GM13977 (cell line): Measurements from ENCODE around the gene PIGM.

Experiments used
- DNase-seq: peaks from one replicate; pipeline ENCODE4 v3.0.0; 2012; ENCODE audit warnings: low spot score
- in situ Hi-C: fragments of 300-500 bp; cut with MboI; formaldehyde crosslinking; loops from one replicate; pipeline ENCODE4 v1.12.0; 2022; ENCODE audit warnings: low sequenced_read_pairs, low pct_unique_long_range_greater_than_20kb, mixed read lengths, inconsistent platforms; ENCODE audit not compliant: unreplicated experiment
- TF ChIP-seq, protein P1 (sequence below): IDR thresholded peaks from 2 replicates; pipeline ENCODE4 v1.5.1; 2012; ENCODE audit warnings: mild to moderate bottlenecking, control low read depth; ENCODE audit not compliant: insufficient read depth; ENCODE audit errors: extremely low read depth, missing control alignments

Gene PIGM

GRCh38 chr1:160077486-160077885, 45.7 kb upstream of the PIGM start:
- TF ChIP-seq, protein P1, sequence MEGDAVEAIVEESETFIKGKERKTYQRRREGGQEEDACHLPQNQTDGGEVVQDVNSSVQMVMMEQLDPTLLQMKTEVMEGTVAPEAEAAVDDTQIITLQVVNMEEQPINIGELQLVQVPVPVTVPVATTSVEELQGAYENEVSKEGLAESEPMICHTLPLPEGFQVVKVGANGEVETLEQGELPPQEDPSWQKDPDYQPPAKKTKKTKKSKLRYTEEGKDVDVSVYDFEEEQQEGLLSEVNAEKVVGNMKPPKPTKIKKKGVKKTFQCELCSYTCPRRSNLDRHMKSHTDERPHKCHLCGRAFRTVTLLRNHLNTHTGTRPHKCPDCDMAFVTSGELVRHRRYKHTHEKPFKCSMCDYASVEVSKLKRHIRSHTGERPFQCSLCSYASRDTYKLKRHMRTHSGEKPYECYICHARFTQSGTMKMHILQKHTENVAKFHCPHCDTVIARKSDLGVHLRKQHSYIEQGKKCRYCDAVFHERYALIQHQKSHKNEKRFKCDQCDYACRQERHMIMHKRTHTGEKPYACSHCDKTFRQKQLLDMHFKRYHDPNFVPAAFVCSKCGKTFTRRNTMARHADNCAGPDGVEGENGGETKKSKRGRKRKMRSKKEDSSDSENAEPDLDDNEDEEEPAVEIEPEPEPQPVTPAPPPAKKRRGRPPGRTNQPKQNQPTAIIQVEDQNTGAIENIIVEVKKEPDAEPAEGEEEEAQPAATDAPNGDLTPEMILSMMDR: no peak
- in situ Hi-C loops: no loop called here
- no peak for DNase-seq

DNA sequence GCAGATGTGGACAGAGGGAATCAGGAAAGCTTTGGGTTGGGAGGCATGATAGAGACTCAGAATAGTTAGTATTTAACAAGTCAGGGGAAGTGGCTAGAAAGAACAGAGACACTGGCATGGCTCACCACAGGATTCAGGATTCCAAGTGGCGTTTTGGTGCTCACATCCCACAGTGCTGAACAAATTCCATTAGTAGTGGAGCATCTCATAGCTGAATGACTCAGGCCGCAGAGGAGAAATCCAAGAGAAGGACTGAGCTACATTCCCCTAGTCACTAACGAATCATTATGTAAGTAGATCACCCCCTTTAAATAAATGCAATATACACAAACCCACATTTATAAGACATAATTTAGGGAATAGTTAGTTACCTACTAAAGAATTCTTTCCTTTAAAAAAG, 44.5 kb upstream of the PIGM start:
- in situ Hi-C loops: no loop called here
- DNase-seq: no peak
- TF ChIP-seq, protein P1: no peak

GRCh38 chr1:160075836-160076235, 44.0 kb upstream of the PIGM start:
- in situ Hi-C loops: no loop called here
- TF ChIP-seq, protein P1: no peak
- DNase-seq: no peak

DNA sequence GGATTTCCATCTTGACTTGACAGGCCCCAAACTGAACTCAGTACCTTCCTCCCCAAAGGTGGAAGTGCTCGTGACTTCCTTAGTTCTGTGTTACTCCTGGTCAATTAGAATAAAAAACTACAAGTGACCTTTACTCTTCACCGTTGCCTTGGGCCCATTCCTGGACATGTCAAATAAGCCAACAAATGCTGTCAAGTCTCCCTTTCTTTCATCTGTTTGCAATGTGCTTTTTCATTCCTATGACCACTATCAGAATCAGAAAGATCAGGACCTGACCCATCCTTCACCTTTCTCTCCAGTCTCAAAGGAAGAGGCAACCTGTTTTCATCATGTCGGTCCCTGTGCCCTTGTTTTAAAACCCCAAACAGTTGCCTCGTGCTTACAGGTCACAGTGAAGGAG, 43.1 kb upstream of the PIGM start:
- in situ Hi-C loops: no loop called here
- TF ChIP-seq, protein P1: no peak
- DNase-seq: no peak

- TF ChIP-seq, protein P1: no peak
- in situ Hi-C loops: no loop called here
- no peak for DNase-seq
These were observed 39.5 kb upstream of the PIGM start for GRCh38 chr1:160071289-160071688.

GRCh38 chr1:160070243-160071163, 38.7 kb upstream of the PIGM start:
- TF ChIP-seq, protein P1: no peak
- in situ Hi-C loops: no loop called here
- peak; percentile 88 for DNase-seq
